HEK293T (cell line): Measurements from ENCODE around the gene APP.
A peak's percentile ranks its signal among the peaks of the same experiment; 100 is the strongest.
"Not testable (repeated sequence)": the region's sequence is repeated elsewhere in the genome, so short reads cannot be mapped to it uniquely, and the experiment has no call there.

Experiments
- CTCF ChIA-PET: fragments of 350-600 bp; formaldehyde crosslinking; extraction: SDS; loops from one replicate; lab custom pipeline; 2021; ENCODE audit warnings: antibody characterized with exemption, inconsistent platforms; lab: Yijun Ruan, JAX
- POLR2A ChIA-PET: fragments of 350-600 bp; formaldehyde crosslinking; extraction: SDS; loops from one replicate; lab custom pipeline; 2020; ENCODE audit warnings: antibody characterized with exemption, inconsistent platforms; lab: Yijun Ruan, JAX
- DNase-seq: peaks from one replicate; pipeline ENCODE4 v3.0.0; 2012; ENCODE audit warnings: mixed read lengths; ENCODE audit errors: extremely low spot score
- ARNT ChIP-seq: fragments of 450-650 bp; IDR thresholded peaks from 2 replicates; pipeline ENCODE4 v1.6.1; 2017; ENCODE audit warnings: mild to moderate bottlenecking
- BHLHE40 ChIP-seq: fragments of 450-650 bp; IDR thresholded peaks from 2 replicates; pipeline ENCODE4 v1.6.1; 2016; ENCODE audit warnings: mild to moderate bottlenecking, moderate library complexity, borderline replicate concordance
- CTBP1 ChIP-seq: fragments of 450-650 bp; IDR thresholded peaks from 2 replicates; pipeline ENCODE4 v1.6.1; 2016; ENCODE audit warnings: borderline replicate concordance
- ELF4 ChIP-seq: fragments of 450-650 bp; IDR thresholded peaks from 2 replicates; pipeline ENCODE4 v1.6.1; 2017; ENCODE audit warnings: antibody characterized with exemption
- FOXA1 ChIP-seq: fragments of 450-650 bp; IDR thresholded peaks from 2 replicates; pipeline ENCODE4 v1.6.1; 2016; ENCODE audit warnings: mild to moderate bottlenecking
- FOXK2 ChIP-seq: fragments of 450-650 bp; IDR thresholded peaks from 2 replicates; pipeline ENCODE4 v1.6.1; 2016; ENCODE audit warnings: mild to moderate bottlenecking
- FOXM1 ChIP-seq: fragments of 450-650 bp; IDR thresholded peaks from 2 replicates; pipeline ENCODE4 v1.6.1; 2017; ENCODE audit warnings: mild to moderate bottlenecking, borderline replicate concordance
- HDGF ChIP-seq: fragments of 450-650 bp; IDR thresholded peaks from 2 replicates; pipeline ENCODE4 v1.6.1; 2017; ENCODE audit warnings: antibody characterized with exemption, borderline replicate concordance
- L3MBTL2 ChIP-seq: fragments of 450-650 bp; conservative IDR thresholded peaks from 2 replicates; pipeline ENCODE4 v1.6.1; 2016; ENCODE audit warnings: mild to moderate bottlenecking
- LEF1 ChIP-seq: fragments of 450-650 bp; IDR thresholded peaks from 2 replicates; pipeline ENCODE4 v1.6.1; 2017; ENCODE audit warnings: mild to moderate bottlenecking, borderline replicate concordance
- NFRKB ChIP-seq: fragments of 450-650 bp; IDR thresholded peaks from 2 replicates; pipeline ENCODE4 v1.6.1; 2016; ENCODE audit warnings: mild to moderate bottlenecking, moderate library complexity
- PKNOX1 ChIP-seq: fragments of 450-650 bp; IDR thresholded peaks from 2 replicates; pipeline ENCODE4 v1.6.1; 2016
- SP1 ChIP-seq: fragments of 450-650 bp; IDR thresholded peaks from 2 replicates; pipeline ENCODE4 v1.6.1; 2017
- SUZ12 ChIP-seq: fragments of 450-650 bp; IDR thresholded peaks from 2 replicates; pipeline ENCODE4 v1.6.1; 2016; ENCODE audit warnings: mild to moderate bottlenecking
- TARDBP ChIP-seq: fragments of 450-650 bp; IDR thresholded peaks from 2 replicates; pipeline ENCODE4 v1.6.1; 2016
- ZNF384 ChIP-seq: fragments of 450-650 bp; IDR thresholded peaks from 2 replicates; pipeline ENCODE4 v1.6.1; 2016

The APP gene

GRCh38 chr21:26025536-26026512, 144.7 kb downstream of the APP start:
- TF ChIP-seq PKNOX1, result peak; percentile 67
- TF ChIP-seq ZNF384, result no peak
- CTCF ChIA-PET, result interaction anchor here (0.5 kb wide), 1 partner anchor 9 kb away, joined by 3 read pairs; no protein-coding TSS in a partner anchor
- DNase-seq, result no peak
- POLR2A ChIA-PET, result no interaction called here

- DNase-seq, POLR2A ChIA-PET: not testable (repeated sequence)
- CTCF ChIA-PET, result interaction anchor here (0.8 kb wide), 1 partner anchor 10 kb away, joined by 3 read pairs; no protein-coding TSS in a partner anchor
These were observed 147.2 kb downstream of the APP start for GRCh38 chr21:26023406-26023805.

- DNase-seq, CTCF ChIA-PET, POLR2A ChIA-PET: not testable (repeated sequence)
These were observed 147.8 kb downstream of the APP start for GRCh38 chr21:26022598-26023337.

GRCh38 chr21:26020510-26020909, 150.1 kb downstream of the APP start:
- no peak for TF ChIP-seq SP1
- TF ChIP-seq FOXM1, result no peak
- no peak for TF ChIP-seq CTBP1
- TF ChIP-seq FOXK2, result no peak
- TF ChIP-seq BHLHE40, result no peak
- no peak for TF ChIP-seq L3MBTL2
- no peak for TF ChIP-seq HDGF
- TF ChIP-seq ELF4, result no peak
- TF ChIP-seq TARDBP, result no peak
- TF ChIP-seq FOXA1, result no peak
- no peak for TF ChIP-seq NFRKB
- TF ChIP-seq ZNF384, result no peak
- POLR2A ChIA-PET, result no interaction called here
- no peak for DNase-seq
- CTCF ChIA-PET, result no interaction called here

- no peak for DNase-seq
- TF ChIP-seq FOXK2 (no peak), SP1 (no peak), HDGF (no peak), PKNOX1 (no peak), ARNT (no peak), BHLHE40 (no peak), FOXM1 (no peak), CTBP1 (no peak), ELF4 (no peak), LEF1 (no peak), SUZ12 (no peak), FOXA1 (no peak), NFRKB (no peak)
- CTCF ChIA-PET, result no interaction called here
- POLR2A ChIA-PET, result no interaction called here
These were observed 150.5 kb downstream of the APP start for GRCh38 chr21:26020081-26020480.

GRCh38 chr21:26019236-26019635, 151.3 kb downstream of the APP start:
- CTCF ChIA-PET, result interaction anchor here (0.6 kb wide), 1 partner anchor 718 kb away, joined by 3 read pairs; no protein-coding TSS in a partner anchor
- no peak for DNase-seq
- POLR2A ChIA-PET, result no interaction called here
- TF ChIP-seq NFRKB, result no peak
- no peak for TF ChIP-seq ZNF384
- no peak for TF ChIP-seq SUZ12

- CTCF ChIA-PET, result interaction anchor here (0.7 kb wide), 1 partner anchor 70 kb away, joined by 4 read pairs; no protein-coding TSS in a partner anchor
- TF ChIP-seq FOXA1, result no peak
- TF ChIP-seq LEF1, result no peak
- TF ChIP-seq BHLHE40, result no peak
- no peak for TF ChIP-seq CTBP1
- TF ChIP-seq FOXK2, result no peak
- no peak for TF ChIP-seq HDGF
- TF ChIP-seq SP1, result no peak
- no peak for TF ChIP-seq ZNF384
- no peak for TF ChIP-seq PKNOX1
- no peak for TF ChIP-seq ELF4
- TF ChIP-seq NFRKB, result no peak
- TF ChIP-seq L3MBTL2, result no peak
- TF ChIP-seq SUZ12, result no peak
- TF ChIP-seq ARNT, result no peak
- TF ChIP-seq FOXM1, result no peak
- no peak for TF ChIP-seq TARDBP
- DNase-seq, result no peak
- POLR2A ChIA-PET, result no interaction called here
These were observed 156.6 kb downstream of the APP start for GRCh38 chr21:26013970-26014369.

- DNase-seq, POLR2A ChIA-PET, CTCF ChIA-PET: not testable (repeated sequence)
These were observed 158.1 kb downstream of the APP start for GRCh38 chr21:26012482-26012881.
